Measurements from ENCODE around the gene PIGT. TPM values are rescaled to one million over a fixed set of nuclear protein-coding genes. Genes with fewer than 3 reads are reported as not detected.

The PIGT gene
- polyA plus RNA-seq, 1 of the 3 experiments (the other 2 are of a cell fraction): 144 TPM

GRCh38 chr20:45406260-45407066, 9.5 kb upstream of the PIGT start:
- no peak overlapping the region; a peak in 1 of 4 replicates for H3K27ac ChIP-seq (ENCODE audit: low read depth in 2 of 2, low read length in 1 of 2)
- no peaks in the 10 kb centered on the region for H3F3A ChIP-seq (replicated peaks; ENCODE audit: insufficient read depth)
- peak; percentile 17; the same call in 1 of the 2 replicates for TF ChIP-seq MAX (IDR thresholded peaks at IDR 0.05; ENCODE audit: low read depth)
- no peak for TF ChIP-seq ELF1 (IDR thresholded peaks at IDR 0.05)
- peak; percentile 51; the same call in 1 of the 2 replicates for TF ChIP-seq TAF1 (IDR thresholded peaks at IDR 0.05; ENCODE audit: borderline replicate concordance, low read depth, low read length)
- H3K79me2 ChIP-seq (ENCODE audit: insufficient read depth): no peaks in the 10 kb centered on the region
- POLR2A ChIA-PET: interaction anchor here (0.6 to 1.5 kb wide), 6 partner anchors 9 to 517 kb away, joined by 3 to 5 read pairs (median 3); partner anchors contain the start of genes PIGT and SYS1
- no peaks in the 10 kb centered on the region for H3K9me3 ChIP-seq
- H3K4me3 ChIP-seq (ENCODE audit: low read depth in 2 of 2, low read length in 1 of 2): peak overlapping the region; percentile 66 to 76
- no peaks in the 10 kb centered on the region for H4K20me1 ChIP-seq (ENCODE audit: insufficient read depth)
- WGBS (ENCODE audit: low lambda C conversion rate): 3% methylated on average over 30 of the region's 87 CpGs
- H3K36me3 ChIP-seq (replicated peaks in 1 of 2; ENCODE audit: control insufficient read depth in 1 of 2, insufficient read depth in 2 of 2, low read length in 1 of 2): peaks cover 0 to 14% of the 10 kb centered on the region in 2 experiments
- H3K4me2 ChIP-seq: peak overlapping the region; percentile 96
- H3K27me3 ChIP-seq (ENCODE audit: insufficient read depth): no peaks in the 10 kb centered on the region
- H2AFZ ChIP-seq (ENCODE audit: low read depth): peak overlapping the region; percentile 72; the same call in 1 of the 2 replicates
- H3K9ac ChIP-seq: peak overlapping the region; percentile 57
- DNase-seq: peak; percentile 80
- CTCF ChIA-PET: interaction anchor here (1.0 to 4.6 kb wide), 7 partner anchors 10 to 116 kb away, joined by 3 to 40 read pairs (median 7); partner anchors contain the start of gene PIGT
- H3K9me2 ChIP-seq: no peaks in the 10 kb centered on the region
- peaks cover 0 to 8% of the 10 kb centered on the region in 2 experiments; a peak in 1 of 4 replicates for H3K4me1 ChIP-seq (ENCODE audit: control insufficient read depth in 1 of 2, insufficient read depth in 2 of 2, low read depth in 1 of 2, low read length in 1 of 2)

DNA sequence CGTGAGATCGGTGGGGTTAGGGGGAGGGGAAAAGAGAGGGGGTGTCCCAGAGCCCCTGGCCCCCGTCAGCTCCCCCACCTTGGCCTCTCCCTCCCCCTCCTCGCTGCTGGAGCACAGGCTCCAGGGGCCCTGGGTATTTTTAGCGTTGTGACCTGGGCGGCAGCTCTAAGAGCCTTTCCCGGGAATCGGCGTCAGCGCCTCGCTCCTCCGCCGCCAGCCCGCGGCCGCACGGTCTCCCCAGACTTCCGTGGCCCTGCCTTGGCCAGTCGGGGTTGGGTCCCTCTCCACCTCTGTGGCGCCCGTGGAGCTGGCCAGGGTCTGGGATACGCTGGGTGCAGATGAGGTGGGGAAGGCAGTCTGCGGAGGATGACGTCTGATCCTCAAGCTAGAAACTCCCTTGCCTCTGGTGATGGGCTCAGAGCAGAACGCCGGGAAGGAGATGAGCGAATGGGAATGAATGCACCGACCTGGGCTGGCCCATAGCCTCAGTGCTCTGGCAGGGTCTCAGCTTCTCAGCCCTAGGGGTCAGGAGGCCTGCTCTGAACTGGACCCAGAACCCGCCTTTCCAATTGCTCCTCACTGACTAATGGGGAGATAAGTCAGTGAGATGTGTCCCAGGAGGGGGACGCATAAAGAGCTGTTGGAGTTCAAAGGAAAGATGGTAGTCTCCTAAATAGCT, 8.7 kb upstream of the PIGT start:
- H3K9me2 ChIP-seq: no peaks in the 10 kb centered on the region
- H3K27me3 ChIP-seq (ENCODE audit: insufficient read depth): no peaks in the 10 kb centered on the region
- H3K27ac ChIP-seq (ENCODE audit: low read depth in 2 of 2, low read length in 1 of 2): no peak overlapping the region; a peak in 1 of 4 replicates
- DNase-seq: peak; percentile 65
- no peaks in the 10 kb centered on the region for H4K20me1 ChIP-seq (ENCODE audit: insufficient read depth)
- peak overlapping the region; percentile 96 for H3K4me2 ChIP-seq
- H3K4me3 ChIP-seq (ENCODE audit: low read depth in 2 of 2, low read length in 1 of 2): peak overlapping the region; percentile 66 to 76
- H3K9me3 ChIP-seq: no peaks in the 10 kb centered on the region
- peak overlapping the region; percentile 57; the same call in 1 of the 2 replicates for H3K9ac ChIP-seq
- TF ChIP-seq REST (IDR thresholded peaks at IDR 0.05; ENCODE audit: low read depth, low read length) (0 out of 2 replicates have a peak, but pooled peaks have one; percentile 3), MEF2A (IDR thresholded peaks at IDR 0.05; ENCODE audit: borderline replicate concordance, low read depth) (no peak)
- peaks cover 0 to 8% of the 10 kb centered on the region in 2 experiments; a peak in 1 of 4 replicates for H3K4me1 ChIP-seq (ENCODE audit: control insufficient read depth in 1 of 2, insufficient read depth in 2 of 2, low read depth in 1 of 2, low read length in 1 of 2)
- ChIA-PET CTCF (interaction anchor here (0.6 to 4.6 kb wide), 9 partner anchors 9 to 116 kb away, joined by 3 to 40 read pairs (median 4); partner anchors contain the start of genes PIGT and SYS1), POLR2A (interaction anchor here (0.6 to 1.5 kb wide), 8 partner anchors 8 to 518 kb away, joined by 3 to 5 read pairs (median 3); partner anchors contain the start of genes PIGT and SYS1)
- no peaks in the 10 kb centered on the region for H3K79me2 ChIP-seq (ENCODE audit: insufficient read depth)
- H3F3A ChIP-seq (replicated peaks; ENCODE audit: insufficient read depth): no peaks in the 10 kb centered on the region
- 48% methylated on average over 23 of the region's 30 CpGs for WGBS (ENCODE audit: low lambda C conversion rate)
- peaks cover 0 to 17% of the 10 kb centered on the region in 2 experiments for H3K36me3 ChIP-seq (replicated peaks in 1 of 2; ENCODE audit: control insufficient read depth in 1 of 2, insufficient read depth in 2 of 2, low read length in 1 of 2)
- H2AFZ ChIP-seq (ENCODE audit: low read depth): peak overlapping the region; percentile 72; the same call in 1 of the 2 replicates

All from SK-N-SH (cell line).